Epidermal melanocyte (primary cell): ENCODE data around the gene DAD1.
A peak's percentile ranks its signal among the peaks of the same experiment; 100 is the strongest.
"Not testable (repeated sequence)": the region's sequence is repeated elsewhere in the genome, so short reads cannot be mapped to it uniquely, and the experiment has no call there.

ENCODE experiments used
- DNase-seq: peaks from one replicate; pipeline ENCODE4 v3.0.0; 2011; ENCODE audit warnings: low spot score; ENCODE audit not compliant: insufficient read length

Gene DAD1

DNA sequence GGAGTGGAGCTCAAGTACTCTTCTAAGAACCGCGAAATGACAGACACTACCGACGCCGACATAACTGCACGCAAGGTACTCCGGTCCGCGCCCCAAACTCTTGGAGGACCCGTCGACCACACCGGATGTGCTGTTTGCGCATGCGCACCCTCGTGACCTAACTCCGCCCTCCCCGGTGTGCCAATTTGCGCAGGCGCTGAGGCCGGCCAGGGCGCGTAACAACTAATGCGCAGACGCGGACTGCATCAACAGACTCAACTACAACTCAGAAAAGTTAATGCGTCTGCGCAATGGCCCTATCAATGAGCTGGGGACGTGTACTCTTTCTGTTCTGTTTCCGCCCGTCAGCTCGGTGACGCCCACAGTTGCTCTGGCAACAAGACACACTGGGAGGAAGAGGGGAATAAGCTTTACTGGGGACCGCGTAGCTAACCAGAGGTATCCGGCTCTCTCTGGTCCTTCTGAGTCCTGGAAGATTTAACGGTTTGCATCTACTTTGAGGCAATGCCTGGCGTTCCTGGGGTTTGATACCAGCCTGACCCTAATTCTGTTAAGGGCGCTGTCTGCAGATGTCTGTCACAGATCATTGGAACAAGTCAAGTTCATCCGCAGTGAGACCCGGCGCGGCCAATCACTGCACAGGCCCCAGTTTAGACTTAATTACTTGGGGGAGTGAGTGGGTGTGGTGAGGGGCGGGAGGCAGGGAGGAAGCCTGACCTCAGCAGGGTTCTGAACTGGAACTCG, at the start of gene DAD1:
Gene DAD1 (minus strand): TSS at position 129 of the 744 bp plus-strand sequence. CDS start 67 bp downstream, at position 62.
- DNase-seq, result peak; percentile 99

DNA sequence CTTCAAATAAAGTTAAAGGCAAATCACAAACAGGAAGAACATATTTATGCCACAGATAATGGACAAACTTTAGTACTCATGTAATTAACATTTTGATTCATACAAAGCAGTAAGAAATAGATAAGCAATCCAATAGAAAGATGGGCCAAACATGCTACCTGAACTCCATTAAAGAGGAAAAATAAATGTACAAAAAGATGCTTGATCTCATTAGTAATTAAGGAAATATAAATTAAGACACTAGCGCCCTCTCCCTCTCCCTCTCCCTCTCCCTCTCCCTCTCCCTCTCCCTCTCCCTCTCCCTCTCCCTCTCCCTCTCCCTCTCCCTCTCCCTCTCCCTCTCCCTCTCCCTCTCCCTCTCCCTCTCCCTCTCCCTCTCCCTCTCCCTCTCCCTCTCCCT, 47.0 kb upstream of the DAD1 start:
- not testable (repeated sequence) for DNase-seq

GRCh38 chr14:22634233-22634900, 45.3 kb upstream of the DAD1 start:
- DNase-seq, result no peak

DNA sequence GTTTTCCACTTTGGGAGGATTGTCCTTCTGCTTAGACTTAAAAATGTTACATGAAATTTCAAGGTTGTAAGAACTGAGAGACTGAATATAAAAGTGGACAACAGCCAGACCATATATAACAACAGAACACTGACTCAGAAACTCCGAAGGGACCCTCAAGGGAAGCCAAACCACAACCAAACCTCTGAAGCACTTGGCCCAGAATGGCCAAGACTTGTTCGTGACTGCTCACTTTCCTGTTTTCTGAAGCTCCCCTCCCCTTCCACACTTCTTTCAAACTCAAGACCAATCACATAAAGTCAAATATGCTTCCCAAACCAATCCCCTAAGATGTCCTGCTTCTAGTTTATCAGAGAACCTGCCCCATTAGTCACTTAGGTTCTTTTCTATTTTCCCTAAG, 41.5 kb upstream of the DAD1 start:
- DNase-seq, result no peak

- no peak for DNase-seq
Observed at GRCh38 chr14:22630066-22630465, 41.0 kb upstream of the DAD1 start.

DNA sequence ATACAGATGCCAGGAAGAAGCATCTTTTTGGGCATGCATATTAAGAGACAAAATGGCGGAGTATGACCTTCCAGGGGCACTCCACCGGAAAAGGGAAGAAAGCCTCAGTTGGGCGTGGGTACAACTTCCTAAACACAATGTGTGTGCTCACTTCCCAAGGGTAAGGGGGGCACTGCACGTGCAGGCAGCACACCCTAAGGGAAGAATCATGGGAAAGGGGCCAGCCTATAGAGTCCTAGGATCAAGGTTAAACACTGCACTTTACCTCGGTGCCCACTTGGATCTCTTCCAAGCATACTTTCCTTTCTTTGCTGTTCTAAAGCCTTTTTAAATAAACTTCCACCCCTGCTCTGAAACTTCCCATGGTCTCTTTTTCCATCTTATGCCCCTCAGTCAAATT, 40.3 kb upstream of the DAD1 start:
- no peak for DNase-seq

GRCh38 chr14:22627506-22628263, 38.7 kb upstream of the DAD1 start:
- DNase-seq, result no peak

GRCh38 chr14:22626590-22626989, 37.6 kb upstream of the DAD1 start:
- no peak for DNase-seq

DNA sequence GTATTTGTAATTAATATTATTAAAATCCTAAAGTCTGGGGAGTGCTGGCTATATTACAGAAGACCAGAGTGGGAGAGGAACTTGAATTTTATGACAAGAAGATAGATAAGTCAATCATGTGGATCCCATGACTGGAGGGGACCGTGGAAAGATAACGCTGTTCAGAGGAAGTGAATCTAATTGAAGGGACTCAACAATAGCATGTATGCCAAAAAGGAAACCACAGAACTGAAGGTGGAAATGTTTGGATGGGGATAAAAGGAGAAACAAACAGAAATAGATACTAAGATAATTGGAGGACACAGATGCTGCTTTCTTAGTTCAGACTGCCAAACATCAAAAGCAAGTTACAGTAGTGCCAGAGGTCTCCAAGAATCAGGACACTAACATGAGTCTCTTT, 34.0 kb upstream of the DAD1 start:
- DNase-seq, result no peak

GRCh38 chr14:22622255-22622654, 33.2 kb upstream of the DAD1 start:
- DNase-seq, result no peak

DNA sequence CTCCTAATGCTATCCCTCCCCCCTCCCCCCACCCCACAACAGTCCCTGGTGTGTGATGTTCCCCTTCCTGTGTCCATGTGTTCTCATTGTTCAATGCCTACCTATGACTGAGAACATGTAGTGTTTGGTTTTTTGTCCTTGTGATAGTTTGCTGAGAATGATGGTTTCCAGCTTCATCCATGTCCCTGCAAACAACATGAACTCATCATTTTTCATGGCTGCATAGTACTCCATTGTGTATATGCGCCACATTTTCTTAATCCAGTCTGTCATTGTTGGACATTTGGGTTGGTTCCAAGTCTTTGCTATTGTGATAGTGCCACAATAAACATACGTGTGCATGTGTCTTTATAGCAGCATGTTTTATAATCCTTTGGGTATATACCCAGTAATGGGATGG, 26.7 kb upstream of the DAD1 start:
- DNase-seq, result not testable (repeated sequence)

DNA sequence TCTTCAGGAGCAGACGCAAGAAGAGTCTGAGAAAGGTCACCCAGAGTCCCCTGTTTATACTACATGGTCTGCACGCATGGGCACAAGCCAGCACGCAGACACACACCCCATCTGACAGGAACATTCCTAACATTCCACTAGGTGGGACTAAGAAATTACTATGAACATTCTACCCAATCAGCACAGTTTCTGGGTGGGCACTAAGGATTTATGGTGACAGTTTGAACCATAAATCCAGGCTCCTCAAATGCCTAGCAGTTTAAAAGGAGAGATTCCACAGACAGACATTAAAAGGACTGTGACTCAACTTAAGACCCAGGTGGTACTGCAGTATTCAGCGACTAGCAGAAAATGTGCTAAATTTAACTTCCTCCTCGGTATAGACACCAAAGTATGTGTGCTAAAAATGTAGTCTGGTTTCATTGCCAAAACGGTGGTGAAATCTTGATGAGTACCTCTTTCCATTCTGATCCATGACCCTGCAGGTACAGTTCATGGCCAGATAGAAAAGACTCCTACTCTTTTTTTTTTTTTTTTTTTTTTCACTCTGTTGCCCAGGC, 25.3 kb upstream of the DAD1 start:
- peak; percentile 60 for DNase-seq

GRCh38 chr14:22613736-22614239, 24.8 kb upstream of the DAD1 start:
- DNase-seq, result no peak

DNA sequence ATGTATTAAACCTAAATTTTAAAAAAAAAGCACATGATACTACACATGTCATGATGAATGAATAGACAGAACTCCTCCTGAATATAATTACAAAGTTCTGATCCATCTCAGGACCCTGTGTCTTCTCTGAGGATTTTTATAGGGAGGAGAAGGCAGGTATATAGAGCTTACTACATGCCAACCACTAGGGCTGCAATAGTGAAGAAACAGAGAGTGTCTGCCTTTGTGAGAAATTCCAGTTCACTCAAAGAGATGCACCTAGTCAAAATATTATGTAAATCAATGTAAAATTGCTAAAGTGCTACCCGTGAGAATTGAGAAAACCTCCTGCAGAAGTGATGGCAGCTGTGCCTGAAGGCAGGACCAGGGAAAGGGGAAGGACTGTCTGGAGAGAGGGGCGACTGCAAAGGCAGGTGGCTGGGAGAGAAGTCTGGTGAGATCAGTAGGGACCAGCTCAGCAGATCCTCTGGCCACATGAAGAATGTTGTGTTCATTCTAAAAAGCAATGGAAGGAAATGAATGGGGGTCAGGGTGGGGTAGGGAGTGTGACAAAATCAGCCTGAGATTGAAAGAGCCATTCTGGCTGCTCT, 24.2 kb upstream of the DAD1 start:
- no peak for DNase-seq

DNA sequence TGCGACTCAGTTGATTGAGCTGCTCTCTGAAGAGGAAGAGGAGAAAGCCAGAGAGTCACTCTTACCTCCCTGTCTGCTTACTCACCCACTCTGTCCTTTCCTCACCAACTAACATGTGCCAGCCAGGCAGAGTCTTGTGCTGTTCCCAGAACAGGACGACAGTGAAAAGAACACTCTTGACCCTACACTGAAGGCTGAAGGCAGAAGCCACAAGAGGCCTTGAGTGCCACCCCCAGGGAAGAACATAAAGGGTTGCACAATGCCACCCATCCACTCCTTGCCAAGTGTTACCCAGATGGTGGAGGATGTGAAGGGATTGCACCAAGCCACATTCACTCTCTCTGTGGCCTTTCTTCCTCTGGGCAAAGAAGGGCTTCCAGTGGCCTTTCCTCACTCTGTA, 21.9 kb upstream of the DAD1 start:
- no peak for DNase-seq

DNA sequence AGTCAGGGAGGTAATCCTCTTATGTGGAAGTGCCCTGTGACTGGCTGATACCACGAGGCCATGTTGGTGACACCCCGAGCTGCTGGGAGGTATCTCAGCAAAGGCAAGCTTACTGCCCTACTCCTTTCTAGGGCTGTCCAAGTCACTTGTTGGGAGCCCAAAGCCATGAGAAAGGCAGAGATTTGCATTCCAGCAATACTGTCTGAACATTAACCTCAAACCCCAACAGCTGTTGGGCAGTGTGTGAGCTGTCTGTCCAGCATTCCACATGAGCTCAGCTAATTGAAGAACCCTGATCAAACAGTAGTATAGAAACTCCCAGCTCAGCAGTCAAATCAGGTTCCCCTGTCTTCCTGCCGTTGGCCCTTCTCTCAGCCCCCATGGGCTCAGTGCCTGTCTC, 18.3 kb upstream of the DAD1 start:
- no peak for DNase-seq

- no peak for DNase-seq
Observed at GRCh38 chr14:22606380-22606779, 17.4 kb upstream of the DAD1 start.

GRCh38 chr14:22602862-22603261, 13.8 kb upstream of the DAD1 start:
- no peak for DNase-seq

DNA sequence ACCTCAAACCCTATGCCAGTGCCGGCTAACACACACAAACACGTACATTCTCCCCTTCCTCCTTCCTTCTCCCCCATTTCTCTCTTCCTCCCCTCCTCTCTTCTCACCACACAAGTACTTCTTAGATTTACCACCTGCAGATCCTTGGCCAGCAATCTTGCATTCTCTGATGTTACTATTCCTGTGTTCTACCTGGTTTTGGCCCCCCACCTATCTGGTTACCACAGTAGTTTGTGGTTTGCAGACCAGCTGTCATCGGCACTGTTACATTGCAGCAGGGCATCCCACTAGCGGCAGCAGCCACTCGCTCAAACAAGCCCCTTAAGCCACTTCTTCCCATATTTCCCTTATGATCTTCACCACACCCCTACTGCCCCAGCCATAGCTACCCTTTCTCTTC, 13.0 kb upstream of the DAD1 start:
- no peak for DNase-seq

DNA sequence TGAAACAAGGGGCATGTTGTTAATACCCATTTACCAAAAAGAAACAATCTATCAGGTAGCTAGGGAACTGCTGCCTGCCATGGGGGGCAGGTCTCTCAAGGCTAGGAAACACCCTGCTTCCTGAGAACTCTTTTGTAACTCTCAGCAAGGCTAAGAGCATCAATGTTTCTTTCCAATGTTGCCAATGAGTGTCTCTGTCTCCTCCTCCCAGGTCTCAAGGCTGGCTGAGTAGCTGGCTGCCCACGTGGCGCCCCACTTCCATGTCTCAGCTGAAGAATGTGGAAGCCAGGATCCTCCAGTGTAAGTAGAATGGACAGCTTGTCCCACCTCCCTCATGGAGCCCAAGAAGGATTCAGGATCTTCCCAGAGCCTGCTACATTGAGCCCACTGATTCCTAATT, 12.4 kb upstream of the DAD1 start:
- no peak for DNase-seq

GRCh38 chr14:22600027-22600426, 11.0 kb upstream of the DAD1 start:
- DNase-seq, result no peak
